Measurements from ENCODE around the gene CEBPB.
A peak's percentile ranks its signal among the peaks of the same experiment; 100 is the strongest.
"Not testable (repeated sequence)": the region's sequence is repeated elsewhere in the genome, so short reads cannot be mapped to it uniquely, and the experiment has no call there.

The CEBPB gene

GRCh38 chr20:50170549-50171220 lies 19.9 kb upstream of the CEBPB start:
- DNase-seq = no peak

DNA sequence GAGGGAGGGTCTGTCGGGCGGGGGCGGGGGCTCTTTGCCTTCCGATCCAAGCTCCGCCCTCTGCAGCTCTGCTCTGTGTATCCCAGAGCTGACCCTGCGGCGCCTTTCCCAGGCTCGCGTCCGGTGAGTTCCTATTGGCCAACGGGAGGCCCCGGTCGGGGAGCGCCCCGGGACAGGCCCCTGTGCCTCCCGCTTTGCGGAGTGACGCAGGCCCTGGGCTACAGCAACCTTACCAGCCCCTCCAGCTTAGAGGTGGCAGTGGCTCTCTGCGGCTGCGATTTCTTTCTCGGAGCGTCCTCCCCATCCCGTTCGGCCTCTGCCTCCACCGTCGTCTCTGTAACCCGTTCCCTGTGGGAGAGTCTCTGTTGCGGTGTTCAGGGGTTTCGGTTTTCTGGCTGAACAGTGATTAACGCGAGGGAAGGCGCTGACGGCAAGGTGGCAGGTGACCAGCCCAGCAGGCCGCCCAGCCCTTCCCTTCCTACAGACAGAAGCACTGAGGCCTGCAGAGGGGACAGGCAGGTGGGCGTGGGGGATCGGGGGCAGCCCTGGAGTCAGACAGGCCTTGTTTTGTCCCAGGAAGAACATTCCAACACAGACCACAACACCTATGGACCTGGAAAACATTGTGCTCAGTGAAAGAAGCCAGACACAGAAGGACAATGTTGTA lies 18.1 kb upstream of the CEBPB start:
- DNase-seq = no peak

- DNase-seq = no peak
These were observed 16.2 kb upstream of the CEBPB start for GRCh38 chr20:50174456-50174855.

DNA sequence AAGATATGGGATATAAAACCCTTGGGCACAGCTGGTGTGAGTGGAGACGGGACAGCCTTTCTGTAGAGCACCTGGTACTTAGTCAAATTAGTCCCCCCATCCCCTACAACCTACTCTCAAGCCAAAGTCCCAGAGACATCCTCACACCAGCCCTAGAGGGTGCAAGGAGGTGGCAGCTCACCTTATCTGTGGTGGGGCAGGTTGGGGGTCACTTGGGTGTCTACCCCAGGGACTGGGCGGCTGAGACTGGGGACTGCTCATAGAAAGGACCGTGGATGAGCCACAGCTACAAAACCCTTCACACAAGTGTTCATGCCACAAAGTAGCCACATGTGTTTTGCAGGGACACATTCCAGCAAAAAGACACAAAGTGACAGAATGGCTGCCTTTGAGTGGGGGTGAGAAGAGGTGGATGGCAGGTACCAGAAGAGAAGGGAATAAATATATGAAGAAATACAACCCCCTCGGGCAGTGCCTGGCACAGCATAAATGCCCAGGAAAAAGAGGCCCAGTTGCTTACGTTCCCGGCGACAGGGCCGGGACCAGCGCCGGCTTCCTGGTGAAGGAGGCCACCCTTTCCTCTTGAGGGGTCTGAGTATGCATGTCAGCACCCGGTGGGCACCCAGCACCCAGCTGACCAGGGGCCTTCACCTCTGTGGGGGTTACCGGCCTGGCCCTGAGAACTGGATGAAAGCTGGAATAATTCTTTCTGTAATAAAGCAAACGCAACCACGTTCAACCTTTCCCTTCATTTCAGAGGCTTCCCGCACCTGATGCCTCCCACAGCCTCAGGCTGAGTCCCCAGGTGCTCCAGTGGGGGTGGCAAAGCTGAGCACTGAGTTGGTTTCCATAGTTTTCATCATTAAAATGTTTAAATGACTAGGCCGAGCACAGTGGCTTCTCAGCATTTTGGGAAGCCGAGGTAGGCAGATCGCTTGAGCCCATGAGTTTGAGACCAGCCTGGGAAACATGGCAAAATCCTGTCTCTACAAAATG lies 14.4 kb upstream of the CEBPB start:
- no peak for DNase-seq

GRCh38 chr20:50178672-50179071 lies 12.0 kb upstream of the CEBPB start:
- not testable (repeated sequence) for DNase-seq

GRCh38 chr20:50181344-50181743 lies 9.3 kb upstream of the CEBPB start:
- no peak for DNase-seq

DNA sequence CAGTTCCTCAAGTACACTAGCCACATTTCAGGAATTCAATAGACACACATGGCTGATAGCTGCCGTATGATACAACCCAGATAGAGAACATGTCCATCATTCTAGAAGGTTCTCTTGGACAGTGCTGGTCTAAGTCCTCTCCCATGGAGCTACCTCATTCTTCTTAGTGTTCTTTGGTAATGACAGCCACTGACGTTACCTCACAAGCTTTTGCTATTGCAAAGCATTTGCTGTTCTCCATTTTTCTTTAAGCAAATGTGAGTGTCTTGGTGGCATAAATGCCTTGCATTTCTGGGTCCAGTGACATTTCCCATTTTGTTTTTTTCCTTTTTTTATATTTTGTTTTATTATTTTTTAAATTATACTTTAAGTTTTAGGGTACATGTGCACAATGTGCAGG lies 8.3 kb upstream of the CEBPB start:
- DNase-seq = no peak

DNA sequence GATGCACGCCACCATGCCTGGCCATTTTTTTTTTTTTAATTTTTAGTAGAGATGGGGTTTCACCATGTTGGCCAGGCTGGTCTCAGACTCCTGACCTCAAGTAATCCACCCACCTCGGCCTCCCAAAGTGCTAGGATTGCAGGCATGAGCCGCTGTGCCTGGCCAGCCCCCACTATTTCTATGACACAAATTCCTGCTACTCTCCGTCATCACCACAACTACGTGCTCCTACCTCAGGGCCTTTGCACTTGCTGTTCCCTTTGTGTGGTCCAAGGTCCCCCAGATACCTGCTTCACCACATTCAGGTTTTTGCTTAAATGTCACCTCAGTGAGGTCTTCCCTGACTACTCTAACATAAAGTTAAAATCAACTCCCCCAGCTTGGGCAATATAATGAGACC lies 5.2 kb upstream of the CEBPB start:
- DNase-seq = no peak

DNA sequence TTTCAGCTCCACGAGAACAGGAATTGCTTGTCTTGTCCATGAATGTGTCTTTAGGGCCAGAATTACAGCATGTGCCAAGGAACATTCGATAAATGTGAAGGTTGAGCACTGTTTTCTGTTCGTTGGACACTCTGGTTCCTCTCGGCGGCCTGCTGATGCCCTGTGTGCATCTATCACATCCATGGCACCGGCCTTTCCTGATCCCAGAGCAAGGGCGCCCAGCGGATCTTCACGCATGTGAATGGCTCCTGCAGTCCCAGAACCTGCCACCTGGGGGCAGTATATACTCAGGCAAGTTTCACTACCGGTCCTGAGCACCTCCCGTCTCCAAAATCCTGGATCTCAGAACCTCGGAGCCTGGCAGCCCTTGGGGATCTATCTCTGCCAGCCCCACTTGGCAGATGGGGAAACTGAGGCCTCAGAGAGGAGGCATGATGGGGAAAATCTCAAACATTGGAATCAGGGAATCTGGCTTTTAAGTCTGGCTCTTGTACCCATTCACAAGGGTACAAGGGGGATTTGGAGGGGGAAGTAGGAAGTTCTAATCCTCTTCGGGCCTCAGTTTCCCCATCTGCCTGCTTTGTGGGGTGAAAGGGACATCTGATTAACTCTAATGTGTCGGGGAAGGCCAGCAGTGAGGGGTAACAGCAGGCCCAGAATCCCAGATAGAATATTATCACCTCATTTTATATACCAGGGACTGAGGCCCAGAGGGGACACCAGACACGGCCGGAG lies 4.3 kb upstream of the CEBPB start:
- peak; percentile 100 for DNase-seq

GRCh38 chr20:50186987-50187402 lies 3.6 kb upstream of the CEBPB start:
- no peak for DNase-seq

DNA sequence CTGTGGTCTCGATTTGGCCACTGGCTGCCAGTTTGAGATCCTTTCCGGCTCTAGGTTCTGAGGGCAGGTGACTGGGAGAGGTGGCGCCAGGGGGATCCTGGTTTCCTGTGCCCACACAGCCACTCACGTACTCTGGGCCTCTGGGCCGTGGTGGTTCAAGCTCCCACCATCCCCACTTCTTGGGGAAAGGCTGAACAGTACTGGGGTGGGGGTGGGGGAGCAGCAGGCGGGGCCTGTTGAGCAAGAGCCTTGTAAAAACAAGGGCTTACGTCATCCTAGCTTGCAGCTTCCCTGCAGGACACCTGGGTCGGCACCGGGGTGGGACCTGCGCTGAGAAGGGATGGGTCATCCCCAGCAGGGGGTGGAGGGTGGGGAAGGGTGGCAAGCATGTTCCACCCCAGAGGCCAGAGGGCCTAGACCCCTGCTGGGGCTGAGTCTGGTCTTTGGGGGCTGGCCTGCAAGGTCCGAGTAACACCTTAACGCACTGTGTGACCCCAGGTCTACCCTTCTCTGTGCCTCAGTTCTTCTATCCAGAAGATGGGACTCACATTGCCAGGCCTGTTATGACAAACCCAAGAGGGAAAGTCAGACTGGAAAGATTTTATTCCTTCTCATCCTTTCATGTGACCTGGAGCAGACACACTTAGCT lies 3.1 kb upstream of the CEBPB start:
- no peak for DNase-seq

- no peak for DNase-seq
These were observed 2.3 kb upstream of the CEBPB start for GRCh38 chr20:50188287-50188688.

- DNase-seq = no peak
These were observed 1.6 kb upstream of the CEBPB start for GRCh38 chr20:50188879-50189680.

DNA sequence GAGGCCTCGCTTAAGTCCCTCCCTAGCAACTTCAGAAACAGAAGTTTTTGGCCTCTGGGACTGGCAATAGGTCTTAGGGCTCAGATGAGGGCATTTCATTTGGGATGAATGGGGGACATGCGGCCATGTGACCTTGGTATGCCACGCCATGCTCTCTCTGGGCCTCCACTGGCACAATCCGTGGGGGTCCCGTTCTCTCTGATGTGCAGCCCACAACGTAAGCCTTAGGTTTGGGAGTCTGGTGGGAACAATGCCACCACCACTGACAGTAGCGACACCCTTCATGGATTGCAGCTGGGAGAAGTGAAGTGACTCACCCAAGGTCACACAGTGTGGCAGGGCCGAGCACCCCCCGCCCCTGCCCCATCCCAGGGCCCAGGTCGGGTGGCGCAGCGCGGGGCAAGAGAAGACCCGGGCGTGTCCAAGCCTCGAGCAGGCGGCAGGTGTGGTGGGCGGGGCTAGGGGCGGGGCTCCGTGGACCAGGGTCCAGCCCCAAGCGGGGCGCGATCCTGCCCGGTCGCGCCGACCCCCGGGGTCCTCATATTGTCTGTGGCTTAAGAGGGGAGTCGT lies 864 bp upstream of the CEBPB start:
- DNase-seq = no peak

DNA sequence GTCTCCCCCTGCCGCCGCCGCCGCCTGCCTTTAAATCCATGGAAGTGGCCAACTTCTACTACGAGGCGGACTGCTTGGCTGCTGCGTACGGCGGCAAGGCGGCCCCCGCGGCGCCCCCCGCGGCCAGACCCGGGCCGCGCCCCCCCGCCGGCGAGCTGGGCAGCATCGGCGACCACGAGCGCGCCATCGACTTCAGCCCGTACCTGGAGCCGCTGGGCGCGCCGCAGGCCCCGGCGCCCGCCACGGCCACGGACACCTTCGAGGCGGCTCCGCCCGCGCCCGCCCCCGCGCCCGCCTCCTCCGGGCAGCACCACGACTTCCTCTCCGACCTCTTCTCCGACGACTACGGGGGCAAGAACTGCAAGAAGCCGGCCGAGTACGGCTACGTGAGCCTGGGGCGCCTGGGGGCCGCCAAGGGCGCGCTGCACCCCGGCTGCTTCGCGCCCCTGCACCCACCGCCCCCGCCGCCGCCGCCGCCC lies 474 bp downstream of the CEBPB start:
- DNase-seq = peak; percentile 84

GRCh38 chr20:50191544-50192363 lies 1.1 kb downstream of the CEBPB start:
- DNase-seq = peak; percentile 89

GRCh38 chr20:50192364-50193198 lies 2.0 kb downstream of the CEBPB start:
- peak; percentile 63 for DNase-seq

DNA sequence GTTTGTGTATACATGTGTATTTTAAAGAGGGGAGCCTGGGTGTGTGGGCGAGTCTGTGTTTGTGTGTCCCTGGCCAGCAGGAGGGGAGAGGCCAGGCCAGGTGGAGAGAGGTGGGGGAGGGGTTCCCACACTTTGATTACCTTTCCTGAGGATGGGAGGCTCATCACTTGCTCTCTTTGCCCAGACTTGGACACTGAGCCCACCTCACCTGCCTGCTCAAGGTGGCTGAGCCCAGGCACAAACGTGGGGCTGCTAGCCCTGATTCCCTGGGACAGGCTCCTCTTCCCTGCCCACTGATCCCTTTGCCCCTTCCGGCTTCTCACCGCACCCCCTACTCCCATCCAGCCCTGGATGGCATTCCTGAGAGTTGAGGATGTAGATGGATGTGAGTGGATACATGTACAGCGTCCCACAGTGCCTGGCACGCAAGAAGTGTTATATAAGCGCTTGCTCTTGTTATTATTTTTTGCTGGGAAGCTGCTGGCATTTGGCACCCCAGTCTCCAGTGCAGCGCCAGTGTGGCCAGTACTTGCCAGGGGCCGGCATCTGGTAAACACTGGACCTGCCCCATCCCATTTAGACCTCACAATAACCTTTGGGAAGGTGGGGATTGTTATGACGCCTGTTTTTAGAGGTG lies 2.7 kb downstream of the CEBPB start:
- DNase-seq = no peak
